Stimulated activated CD4-positive, alpha-beta T cell treated with anti-CD3 and anti-CD28 coated beads, Interleukin-2, amount 100 ng/mL, for 4 hours (primary cell): ENCODE measurements around the gene AADAC.
"Not testable (repeated sequence)": the region's sequence is repeated elsewhere in the genome, so short reads cannot be mapped to it uniquely, and the experiment has no call there.

Experiments used
- DNase-seq: peaks from one replicate; pipeline ENCODE4 v3.0.0-alpha.2; 2020; ENCODE audit warnings: low read depth

Gene AADAC, protein sequence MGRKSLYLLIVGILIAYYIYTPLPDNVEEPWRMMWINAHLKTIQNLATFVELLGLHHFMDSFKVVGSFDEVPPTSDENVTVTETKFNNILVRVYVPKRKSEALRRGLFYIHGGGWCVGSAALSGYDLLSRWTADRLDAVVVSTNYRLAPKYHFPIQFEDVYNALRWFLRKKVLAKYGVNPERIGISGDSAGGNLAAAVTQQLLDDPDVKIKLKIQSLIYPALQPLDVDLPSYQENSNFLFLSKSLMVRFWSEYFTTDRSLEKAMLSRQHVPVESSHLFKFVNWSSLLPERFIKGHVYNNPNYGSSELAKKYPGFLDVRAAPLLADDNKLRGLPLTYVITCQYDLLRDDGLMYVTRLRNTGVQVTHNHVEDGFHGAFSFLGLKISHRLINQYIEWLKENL

GRCh38 chr3:151813799-151814198 is at the start of gene AADAC:
Gene AADAC, plus strand, starts transcription at chr3:151814116. Its CDS starts 47 bp downstream, at chr3:151814163.
- DNase-seq, result no peak

- not testable (repeated sequence) for DNase-seq
Observed at GRCh38 chr3:151764699-151765098, 49.2 kb upstream of the AADAC start.

GRCh38 chr3:151765685-151766084 is 48.2 kb upstream of the AADAC start:
- no peak for DNase-seq

DNA sequence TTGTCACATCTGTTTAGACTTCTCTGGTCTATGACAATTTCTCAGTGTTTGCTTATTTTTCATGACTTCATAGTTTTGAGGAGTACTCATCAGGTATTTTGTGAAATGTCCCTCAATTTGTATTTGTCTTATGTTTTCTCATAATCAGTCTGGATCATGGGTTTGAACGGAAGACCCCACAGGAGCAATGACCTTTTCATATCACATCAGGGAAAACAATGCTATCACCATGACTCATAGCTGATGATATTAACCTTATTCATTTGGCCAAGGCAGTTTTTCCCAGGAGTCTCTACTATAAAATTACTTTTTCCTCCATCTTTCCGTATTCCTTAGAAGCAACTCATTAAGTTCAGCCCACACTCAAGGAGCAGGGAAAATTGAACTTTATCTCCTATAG is 47.5 kb upstream of the AADAC start:
- DNase-seq, result no peak

GRCh38 chr3:151768393-151768930 is 45.5 kb upstream of the AADAC start:
- DNase-seq, result no peak

- DNase-seq, result no peak
Observed at GRCh38 chr3:151769175-151769574, 44.7 kb upstream of the AADAC start.

- no peak for DNase-seq
Observed at GRCh38 chr3:151770956-151771355, 43.0 kb upstream of the AADAC start.

DNA sequence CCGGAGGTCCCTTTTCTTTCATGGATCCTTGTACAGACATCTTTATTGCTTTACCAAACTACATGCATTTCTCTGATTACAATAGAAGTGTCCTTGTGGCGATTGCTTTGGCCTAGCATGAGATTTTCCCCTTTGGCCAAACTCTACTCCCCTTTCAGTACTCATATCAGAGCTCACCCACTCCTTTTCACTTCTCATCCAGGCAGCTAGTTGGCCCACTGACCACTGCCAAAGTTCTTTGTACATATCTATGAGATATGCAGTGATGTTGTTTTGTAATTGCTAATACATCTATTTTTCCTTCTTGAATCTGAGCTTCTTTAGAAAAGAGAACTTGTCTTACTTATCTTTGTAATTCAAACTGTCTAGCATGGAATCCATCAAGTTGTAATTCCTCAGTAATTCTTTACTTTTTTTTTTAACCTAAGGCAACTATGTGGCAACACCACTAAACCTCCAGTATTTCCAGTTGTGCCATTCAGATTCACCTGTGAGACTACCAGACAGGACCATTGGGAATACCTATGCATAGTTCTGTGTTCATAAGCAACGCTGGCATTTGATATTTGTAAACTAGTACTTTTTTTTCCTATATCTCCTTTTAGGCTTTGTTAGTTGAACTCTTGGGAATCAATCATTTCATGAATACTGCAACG is 41.0 kb upstream of the AADAC start:
- no peak for DNase-seq

GRCh38 chr3:151774235-151774634 is 39.7 kb upstream of the AADAC start:
- no peak for DNase-seq

DNA sequence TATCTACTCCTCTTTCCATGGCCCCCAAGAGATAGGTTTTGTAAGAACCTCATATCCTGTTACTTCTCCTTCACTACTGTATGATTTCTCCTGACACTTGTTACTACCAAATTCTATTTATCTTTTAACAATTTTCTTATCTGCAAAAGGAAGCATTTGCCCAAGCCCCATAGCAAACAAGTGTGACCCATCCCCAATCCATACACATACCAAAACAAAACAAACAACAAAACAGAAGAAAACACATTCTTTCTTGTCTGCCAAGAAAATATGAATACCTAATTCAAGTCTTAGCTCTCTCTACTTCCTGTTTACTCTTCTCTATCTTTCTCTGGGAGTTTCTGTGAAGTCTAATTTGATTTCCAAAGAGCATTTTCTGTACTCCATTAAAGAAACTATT is 39.0 kb upstream of the AADAC start:
- DNase-seq, result no peak

- DNase-seq, result no peak
Observed at GRCh38 chr3:151775314-151776258, 38.3 kb upstream of the AADAC start.

DNA sequence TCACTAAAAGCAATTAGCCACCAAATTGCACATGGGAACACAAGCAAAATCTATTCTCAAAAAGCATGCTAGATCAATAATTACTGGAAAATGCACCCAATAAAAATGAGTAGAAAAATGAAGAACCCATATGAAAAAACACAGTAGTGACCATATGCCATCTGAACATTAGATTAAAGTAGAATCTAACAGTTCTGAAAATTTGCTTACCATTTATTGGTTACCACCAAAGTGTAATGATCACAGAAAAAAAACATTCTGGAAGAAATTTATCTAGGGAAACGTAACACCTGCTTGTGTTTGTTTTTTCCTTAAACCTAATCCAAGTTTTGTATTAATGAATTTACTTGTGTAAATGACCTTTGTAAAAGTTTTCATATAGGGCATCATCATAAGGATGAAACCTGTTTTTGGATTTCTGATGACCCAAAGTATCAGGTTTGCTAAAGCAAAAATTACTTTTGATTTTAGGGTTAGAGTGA is 37.6 kb upstream of the AADAC start:
- no peak for DNase-seq

DNA sequence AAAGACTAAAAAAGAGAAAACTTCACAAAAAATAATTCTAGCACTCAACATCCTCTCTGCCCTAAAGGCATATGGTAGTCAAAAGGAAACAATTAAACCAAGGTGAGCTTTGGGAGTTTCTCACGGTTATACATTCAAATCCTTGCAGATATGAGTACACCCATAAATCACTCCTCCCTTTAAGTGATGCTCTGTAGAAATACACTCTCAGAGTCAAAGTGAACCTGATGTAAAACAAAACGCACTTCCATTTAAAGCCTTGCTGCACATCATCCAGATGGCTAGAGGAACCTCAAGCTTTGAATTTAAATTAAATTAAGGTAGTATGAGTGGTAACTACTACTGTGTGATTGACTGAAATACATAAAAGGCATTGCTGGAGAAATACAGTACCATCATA is 36.0 kb upstream of the AADAC start:
- no peak for DNase-seq

DNA sequence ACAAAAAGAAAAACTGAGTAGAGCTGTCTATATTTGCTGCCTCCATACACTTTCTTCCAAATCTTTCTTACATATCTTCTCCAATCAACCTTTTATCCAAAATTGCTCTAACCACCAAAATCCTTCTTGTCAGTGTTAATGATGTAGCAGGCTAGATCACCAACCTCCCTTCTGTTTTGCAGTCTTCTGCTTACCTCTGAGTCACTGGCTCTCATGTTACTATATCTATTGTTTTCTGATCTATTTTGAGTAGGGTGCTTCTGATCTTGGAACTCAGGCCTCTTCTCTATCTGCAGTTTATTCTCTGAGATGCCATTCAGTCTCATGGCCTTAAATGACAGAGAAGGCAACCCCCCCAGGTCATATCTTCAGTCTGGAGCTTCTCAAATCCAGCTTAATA is 26.3 kb upstream of the AADAC start:
- DNase-seq, result no peak

DNA sequence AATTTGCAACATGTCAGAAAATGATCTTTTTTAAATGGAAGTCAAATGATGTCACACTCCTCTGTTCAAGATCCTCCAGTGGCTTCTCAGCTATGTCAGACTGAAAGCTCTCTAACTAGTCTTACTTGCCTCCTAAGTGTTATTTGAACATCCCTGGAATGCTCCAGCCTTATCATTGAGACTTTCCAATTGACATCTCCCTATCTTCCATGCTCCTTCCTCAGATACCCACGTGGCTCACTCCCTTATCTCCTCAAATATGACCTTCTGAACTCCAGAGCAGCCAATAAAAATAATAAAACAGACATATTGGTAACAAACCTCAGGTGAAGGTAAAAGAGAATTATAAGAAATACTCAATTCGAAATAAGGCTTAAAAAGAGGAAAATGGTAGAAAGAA is 25.5 kb upstream of the AADAC start:
- no peak for DNase-seq

DNA sequence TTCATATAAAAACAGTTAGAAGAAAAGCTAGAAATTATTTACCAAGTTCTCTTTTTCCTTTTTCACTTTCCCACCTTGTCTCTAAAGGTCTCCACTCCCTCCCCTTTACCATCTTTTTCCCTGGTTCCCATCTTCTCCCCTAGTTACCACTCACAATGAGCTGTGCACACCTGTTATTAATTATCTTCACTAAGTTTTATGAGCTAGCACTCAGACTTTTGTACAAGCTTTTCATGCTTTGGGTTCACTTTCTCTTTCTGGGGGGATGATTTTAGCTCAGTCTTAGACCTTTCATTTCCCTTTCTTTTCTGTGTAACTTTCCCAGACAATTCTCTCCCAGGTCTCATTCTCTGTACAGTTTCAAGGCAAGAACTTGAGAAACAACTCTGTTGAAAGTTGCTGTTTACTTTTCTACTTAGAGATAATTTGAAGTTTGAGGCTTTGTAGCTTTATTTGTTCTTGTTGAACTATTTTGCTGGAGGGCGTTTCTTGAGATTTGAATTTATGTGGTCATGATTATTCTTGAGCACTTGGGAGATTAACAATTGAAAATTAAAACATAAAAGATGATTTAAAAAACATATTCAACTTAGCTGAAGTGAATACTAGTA is 24.0 kb upstream of the AADAC start:
- no peak for DNase-seq

DNA sequence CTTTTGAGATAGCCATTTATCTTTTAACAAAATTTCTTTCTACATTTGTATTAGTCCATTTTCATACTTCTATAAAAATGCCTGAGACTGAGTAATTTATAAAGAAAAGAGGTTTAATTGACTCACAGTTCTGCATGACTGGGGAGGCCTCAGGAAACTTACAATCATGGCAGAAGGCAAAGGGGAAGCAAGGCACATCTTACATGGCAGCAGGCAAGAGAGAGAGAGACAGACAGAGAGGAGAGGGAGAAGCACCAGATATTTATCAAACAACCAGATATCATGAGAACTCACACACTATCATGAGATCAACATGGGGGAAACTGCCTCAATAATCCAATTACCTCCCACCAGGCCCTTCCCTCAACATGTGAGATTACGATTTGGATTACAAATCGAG is 23.2 kb upstream of the AADAC start:
- DNase-seq, result not testable (repeated sequence)

DNA sequence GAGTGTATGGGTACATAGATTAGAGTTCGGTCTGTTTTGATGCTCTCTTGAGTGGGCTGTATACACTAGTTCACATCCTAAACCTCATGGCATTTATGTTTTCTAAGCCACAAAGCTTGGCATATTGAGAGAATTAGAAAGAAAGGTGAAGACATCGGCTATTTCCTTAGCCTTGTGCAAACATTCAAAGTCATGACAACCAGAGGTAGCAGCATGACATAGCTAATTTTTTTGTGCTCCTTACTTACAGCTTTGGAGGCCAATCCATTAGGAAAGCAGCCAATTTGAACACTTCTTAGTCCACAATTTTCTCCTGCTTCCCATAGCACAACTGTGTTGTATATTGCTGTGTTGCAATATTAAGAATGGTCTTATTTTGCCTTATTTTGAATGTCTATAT is 21.5 kb upstream of the AADAC start:
- no peak for DNase-seq

- no peak for DNase-seq
Observed at GRCh38 chr3:151793636-151794035, 20.3 kb upstream of the AADAC start.

DNA sequence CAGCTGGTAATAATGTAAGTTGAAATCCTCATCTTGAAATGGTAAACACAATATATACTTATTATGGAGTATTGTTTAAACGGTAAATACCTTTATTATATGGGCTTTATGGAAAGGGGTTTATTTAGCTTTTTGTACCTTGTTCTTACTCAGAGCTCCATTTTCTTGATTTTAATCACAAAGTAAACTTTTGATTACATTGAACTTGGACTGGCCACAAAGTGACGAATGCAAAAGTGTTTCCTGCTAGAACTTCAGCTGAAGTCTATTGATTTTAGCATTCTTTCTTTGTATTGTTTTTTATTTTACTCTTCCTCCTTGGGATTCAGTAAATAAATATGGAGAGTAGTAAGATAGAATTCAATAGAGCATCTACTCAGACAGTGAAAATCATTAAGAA is 19.8 kb upstream of the AADAC start:
- DNase-seq, result no peak

DNA sequence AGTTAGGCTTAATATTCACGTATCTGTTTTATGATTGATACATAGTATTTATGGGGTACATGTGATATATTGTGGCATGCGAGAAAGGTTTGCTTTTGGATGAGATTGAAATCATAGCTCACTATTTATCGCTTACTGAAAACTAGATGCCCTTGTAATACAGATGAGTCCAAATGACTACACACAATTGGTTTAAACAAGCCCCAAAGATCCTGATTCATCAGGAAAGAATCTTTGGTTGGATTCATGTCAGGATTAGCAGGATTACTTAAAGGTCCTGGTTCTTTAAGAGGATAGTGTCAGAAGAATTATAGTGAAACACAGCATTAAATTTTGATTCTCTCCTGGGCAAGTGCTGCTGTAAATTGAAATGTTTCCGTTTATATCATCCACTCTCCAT is 18.6 kb upstream of the AADAC start:
- DNase-seq, result no peak
